ENCODE measurements around the gene ZNF106.

GRCh38 chr15:42363487-42363886 is 127.5 kb downstream of the ZNF106 start:
- TF ChIP-seq CTCF (IDR thresholded peaks at IDR 0.05) (no peak), EP300 (IDR thresholded peaks at IDR 0.05) (no peak)

All from upper lobe of left lung (tissue), 4 donors.